H1 (cell line): ENCODE results near the gene FBXL16. TPM values are rescaled to one million over a fixed set of nuclear protein-coding genes. Genes with fewer than 3 reads are reported as not detected.
A peak's percentile ranks its signal among the peaks of the same experiment; 100 is the strongest.

Source experiments
- CTCF ChIA-PET: fragments of 300-600 bp; sonication (Branson Sonifier 250); formaldehyde crosslinking; loops from one replicate; lab custom pipeline; 2021; ENCODE audit not compliant: partially characterized antibody; lab: Charles Lee
- POLR2A ChIA-PET: fragments of 300-600 bp; sonication (Branson Sonifier 250); formaldehyde crosslinking; loops from one replicate; lab custom pipeline; 2021; ENCODE audit warnings: inconsistent platforms; ENCODE audit not compliant: partially characterized antibody; lab: Charles Lee
- DNase-seq, 2 experiments: peaks; one replicate each; pipeline versions ENCODE4 v3.0.0 to v3.0.0-alpha.2; 2010 to 2022; ENCODE audit warnings: low spot score in 2 of 2, low read depth in 1 of 2, mixed read lengths in 1 of 2
- FAIRE-seq: peaks from 2 replicates; lab custom pipeline; 2011; peaks lifted over from hg19 to GRCh38; lab: Jason Lieb, UNC
- H2AFZ ChIP-seq: 2 replicates; pipeline ENCODE4 v1.8.1; 2012; ENCODE audit warnings: low read length, inconsistent platforms
- H2AK5ac ChIP-seq: 2 replicates; pipeline ENCODE4 v1.6.1; 2013; ENCODE audit warnings: low read depth, low read length
- H2BK120ac ChIP-seq: replicated peaks from 2 replicates; pipeline ENCODE3; 2013; ENCODE audit warnings: low read depth, low read length, inconsistent platforms
- H2BK12ac ChIP-seq: 2 replicates; pipeline ENCODE4 v1.6.1; 2013; ENCODE audit warnings: low read depth, low read length
- H2BK15ac ChIP-seq: 2 replicates; pipeline ENCODE4 v1.6.1; 2013; ENCODE audit warnings: low read length
- H2BK20ac ChIP-seq: 2 replicates; pipeline ENCODE4 v1.6.1; 2013; ENCODE audit warnings: low read length
- H2BK5ac ChIP-seq: 2 replicates; pipeline ENCODE4 v1.6.1; 2013; ENCODE audit warnings: low read depth, low read length
- H3K14ac ChIP-seq: 2 replicates; pipeline ENCODE4 v1.6.1; 2013; ENCODE audit warnings: inconsistent platforms; ENCODE audit not compliant: insufficient read length
- H3K18ac ChIP-seq: 2 replicates; pipeline ENCODE4 v1.6.1; 2013; ENCODE audit warnings: low read length; ENCODE audit errors: extremely low read depth
- H3K23ac ChIP-seq: 2 replicates; pipeline ENCODE4 v1.6.1; 2013; ENCODE audit warnings: inconsistent platforms; ENCODE audit not compliant: insufficient read length
- H3K23me2 ChIP-seq: 2 replicates; pipeline ENCODE4 v1.6.1; 2013; ENCODE audit warnings: low read depth, low read length
- H3K27ac ChIP-seq: 2 replicates; pipeline ENCODE4 v1.6.1; 2011; ENCODE audit warnings: low read depth, low read length, inconsistent platforms
- H3K27me3 ChIP-seq, 4 experiments: replicated peaks in 1 of 4; 1 replicate in 1 of 4; 2 replicates in 3 of 4; pipeline versions ENCODE4 v1.6.1 to v1.8.1; 2011 to 2013; ENCODE audit warnings: low read length in 3 of 4, mild to moderate bottlenecking in 3 of 4, inconsistent platforms in 2 of 4, mixed read lengths in 2 of 4, moderate library complexity in 1 of 4; ENCODE audit not compliant: control insufficient read depth in 3 of 4, insufficient read depth in 3 of 4; ENCODE audit errors: extremely low read depth in 1 of 4
- H3K36me3 ChIP-seq, 4 experiments: 2 replicates each; pipeline versions ENCODE4 v1.6.1 to v1.8.1; 2011 to 2013; ENCODE audit warnings: mild to moderate bottlenecking in 4 of 4, low read length in 3 of 4, moderate library complexity in 2 of 4, control low read depth in 1 of 4, inconsistent platforms in 1 of 4; ENCODE audit not compliant: insufficient read depth in 4 of 4, control insufficient read depth in 2 of 4
- H3K4ac ChIP-seq: replicated peaks from 2 replicates; pipeline ENCODE3; 2013; ENCODE audit warnings: low read length, low read depth, mixed read lengths, inconsistent platforms; ENCODE audit not compliant: insufficient read length
- H3K4me1 ChIP-seq, 4 experiments: replicated peaks in 1 of 4; 1 replicate in 1 of 4; 2 replicates in 3 of 4; pipeline versions ENCODE4 v1.6.1 to v1.8.1; 2011 to 2013; ENCODE audit warnings: low read length in 3 of 4, inconsistent platforms in 2 of 4, mixed read lengths in 1 of 4; ENCODE audit not compliant: insufficient read depth in 4 of 4, control insufficient read depth in 3 of 4
- H3K4me2 ChIP-seq, 2 experiments: 2 replicates each; pipeline versions ENCODE4 v1.6.1 to v1.8.1; 2011 to 2013; ENCODE audit warnings: low read depth in 2 of 2, low read length in 2 of 2, control low read depth in 1 of 2, inconsistent platforms in 1 of 2, mild to moderate bottlenecking in 1 of 2; ENCODE audit not compliant: insufficient read depth in 1 of 2
- H3K4me3 ChIP-seq, 4 experiments: fragments of 200-600, 300-600 bp in 1 of 4; sonication (generic), shearing (Covaris generic), sonication (Bioruptor Twin) in 1 of 4; 2 replicates each; pipeline versions ENCODE4 v1.5.1 to v1.8.1; 2011 to 2016; ENCODE audit warnings: low read length in 4 of 4, low read depth in 3 of 4, control low read depth in 2 of 4, inconsistent platforms in 2 of 4, mild to moderate bottlenecking in 2 of 4, mixed read lengths in 1 of 4, moderate library complexity in 1 of 4; ENCODE audit not compliant: insufficient read depth in 2 of 4; ENCODE audit errors: extremely low read depth in 1 of 4
- H3K56ac ChIP-seq: replicated peaks from 2 replicates; pipeline ENCODE3; 2013; ENCODE audit warnings: low read depth, mild to moderate bottlenecking, mixed read lengths, low read length, inconsistent platforms; ENCODE audit not compliant: insufficient read length
- H3K79me1 ChIP-seq: 2 replicates; pipeline ENCODE4 v1.6.1; 2013; ENCODE audit warnings: low read depth, low read length, control low read depth
- H3K79me2 ChIP-seq, 2 experiments: 2 replicates each; pipeline versions ENCODE4 v1.6.1 to v1.8.1; 2012 to 2013; ENCODE audit warnings: low read length in 2 of 2, mild to moderate bottlenecking in 2 of 2, inconsistent platforms in 1 of 2; ENCODE audit not compliant: insufficient read depth in 2 of 2, control insufficient read depth in 1 of 2
- H3K9ac ChIP-seq, 4 experiments: replicated peaks in 1 of 4; 1 replicate in 1 of 4; 2 replicates in 3 of 4; pipeline versions ENCODE4 v1.6.1 to v1.8.1; 2011 to 2013; ENCODE audit warnings: low read depth in 3 of 4, low read length in 3 of 4, control low read depth in 2 of 4, mild to moderate bottlenecking in 2 of 4, moderate library complexity in 2 of 4, inconsistent platforms in 1 of 4; ENCODE audit errors: extremely low read depth in 1 of 4
- H3K9me3 ChIP-seq, 2 experiments: 2 replicates each; pipeline versions ENCODE4 v1.6.1 to v1.8.1; 2012 to 2013; ENCODE audit warnings: mild to moderate bottlenecking in 2 of 2, moderate library complexity in 2 of 2, control low read depth in 1 of 2, inconsistent platforms in 1 of 2, low read depth in 1 of 2, low read length in 1 of 2, mixed read lengths in 1 of 2; ENCODE audit not compliant: insufficient read depth in 2 of 2
- H4K20me1 ChIP-seq, 2 experiments: replicated peaks in 1 of 2; 2 replicates each; pipeline versions ENCODE3 to v1.8.1; 2011 to 2013; ENCODE audit warnings: inconsistent platforms in 2 of 2, low read length in 2 of 2, mild to moderate bottlenecking in 1 of 2; ENCODE audit not compliant: insufficient read depth in 2 of 2, control insufficient read depth in 1 of 2
- H4K5ac ChIP-seq: 2 replicates; pipeline ENCODE4 v1.6.1; 2013; ENCODE audit warnings: low read length, low read depth, mixed read lengths, inconsistent platforms; ENCODE audit not compliant: insufficient read length
- H4K8ac ChIP-seq: 2 replicates; pipeline ENCODE4 v1.8.0; 2013; ENCODE audit warnings: mild to moderate bottlenecking, moderate library complexity, low read length, inconsistent platforms; ENCODE audit not compliant: insufficient read depth; ENCODE audit errors: extremely low read depth
- H4K91ac ChIP-seq: replicated peaks from 2 replicates; pipeline ENCODE3; 2013; ENCODE audit warnings: low read length, mixed read lengths, inconsistent platforms; ENCODE audit not compliant: insufficient read length
- POLR2AphosphoS5 ChIP-seq: IDR thresholded peaks from 2 replicates; pipeline ENCODE4 v1.6.1; 2011; ENCODE audit warnings: low read depth, low read length
- TAF7 ChIP-seq: optimal IDR thresholded peaks from 2 replicates; pipeline ENCODE3; 2011; ENCODE audit warnings: low read depth, mild to moderate bottlenecking, inconsistent platforms, low read length, moderate library complexity, borderline replicate concordance
- ZNF274 ChIP-seq: IDR thresholded peaks from 2 replicates; pipeline ENCODE4 v1.7.0; 2012; ENCODE audit warnings: low read length, borderline replicate concordance; ENCODE audit errors: extremely low read depth
- WGBS, 2 experiments: shearing (Covaris generic) in 1 of 2; methylation state at CpG; one replicate each; pipeline versions ENCODE4 v1.1.6 to v1.1.7; 2013 to 2015; ENCODE audit warnings: low lambda C conversion rate in 2 of 2, mixed read lengths in 2 of 2, inconsistent platforms in 1 of 2, low coverage in 1 of 2, missing lambda C conversion rate in 1 of 2; ENCODE audit not compliant: insufficient replicate concordance in 2 of 2, insufficient coverage in 1 of 2, insufficient read length in 1 of 2; ENCODE audit errors: extremely low coverage in 1 of 2, missing lambda C conversion rate in 1 of 2; 5-methylcytosine and 5-hydroxymethylcytosine counted together
- polyA plus RNA-seq, 7 experiments: library from polyadenylated mRNA; depleted of rRNA in 3 of 7; stranded (reverse) in 5 of 7; unstranded in 2 of 7; fragments of >200 nt in 5 of 7; fragments of 200-250 nt in 2 of 7; gene quantifications; 1 replicate in 5 of 7; 2 replicates in 1 of 7; 4 replicates in 1 of 7; pipeline versions ENCODE4 v1.2.1 to v1.2.3, GENCODE V29; 2011 to 2013; ENCODE audit warnings: missing spikeins in 2 of 7, mixed read lengths in 2 of 7
- total RNA-seq: library from RNA; stranded (reverse); fragmentation: NEBNext Ultra II Directional; extraction: Animal tissue kit (Norgen Biotek cat#: 25700); gene quantifications from 2 replicates; pipeline ENCODE4 v1.2.1, GENCODE V29; 2021

Gene FBXL16
- total and polyA plus RNA-seq, 2 of the 8 experiments (the other 6 are each of a cell fraction or from before 2014, with no cell fraction given), result 12.5 to 12.8 TPM

DNA sequence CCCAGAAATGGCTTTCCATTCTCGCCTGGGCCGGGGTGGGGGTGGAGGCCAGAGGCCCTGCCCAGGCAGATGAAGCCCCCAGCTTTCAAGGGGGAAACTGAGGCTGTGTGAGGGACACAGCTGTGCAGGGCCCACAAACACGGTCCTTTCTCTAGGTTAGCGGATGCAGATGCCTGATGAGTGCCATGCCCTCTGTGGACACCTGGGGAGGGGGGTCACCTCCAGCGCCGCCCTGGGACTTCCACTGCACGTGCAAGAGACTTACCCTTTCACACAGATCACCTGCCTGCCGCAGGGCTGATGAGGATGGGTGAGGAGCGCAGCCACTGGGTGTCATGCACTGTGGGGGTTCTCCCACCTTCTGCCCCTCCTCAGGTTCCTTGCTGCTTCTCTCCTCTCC is 12.8 kb upstream of the FBXL16 start:
- Histone ChIP-seq H3K79me1 (no peaks in the 10 kb centered on the region), H4K91ac (no peak overlapping the region), H3K9me3 (no peaks in the 10 kb centered on the region; a peak in 1 of 4 replicates), H4K8ac (peak overlapping the region; percentile 35; the same call in 1 of the 2 replicates), H3K27ac (no peak overlapping the region; the same call in 1 of the 2 replicates), H2BK120ac (no peak overlapping the region), H3K4ac (no peak overlapping the region), H2BK5ac (no peak overlapping the region), H3K27me3 (peaks cover 0 to 41% (median 24%) of the 10 kb centered on the region in 4 experiments; a peak in 6 of 7 replicates), H4K20me1 (peaks cover 6 to 18% of the 10 kb centered on the region in 2 experiments), H3K14ac (no peak overlapping the region), H2AFZ (no peak overlapping the region), H2BK20ac (no peak overlapping the region), H3K18ac (no peak overlapping the region), H3K9ac (no peak overlapping the region), H3K79me2 (no peaks in the 10 kb centered on the region), H3K4me1 (peaks cover 0 to 29% (median 19%) of the 10 kb centered on the region in 4 experiments; a peak in 5 of 7 replicates), H2BK15ac (no peak overlapping the region; the same call in 1 of the 2 replicates), H2AK5ac (no peak overlapping the region), H2BK12ac (no peak overlapping the region), H3K23me2 (peaks cover 19% of the 10 kb centered on the region; the same call in 1 of the 2 replicates), H3K4me3 (no peak overlapping the region), H3K56ac (no peak overlapping the region), H4K5ac (no peak overlapping the region), H3K36me3 (peaks cover 0 to 6% (median 0%) of the 10 kb centered on the region in 4 experiments; a peak in 1 of 8 replicates), H3K23ac (no peak overlapping the region), H3K4me2 (no peak overlapping the region)
- ChIA-PET POLR2A (interaction anchor here (1.1 to 23.0 kb wide), 4 partner anchors 2 to 83 kb away, joined by 5 to 353 read pairs (median 204); partner anchors contain the start of genes ANTKMT, CCDC78, CIAO3 and GNG13), CTCF (interaction anchor here (32.4 to 35.8 kb wide), 3 partner anchors 1 to 66 kb away, joined by 424 to 977 read pairs (median 977); partner anchors contain the start of genes ANTKMT, CCDC78, CHTF18 and CIAO3)
- TF ChIP-seq POLR2AphosphoS5 (no peak), ZNF274 (no peak), TAF7 (no peak)
- whole genome bisulfite sequencing, 2 experiments, result 86% methylated on average over 9 of the region's 9 CpGs; no CpG with 5 or more reads in 1 of the 2 experiments
- FAIRE-seq, result no peak
- no peak for DNase-seq
